Ramos (cell line): ENCODE results near the gene WASF3.

ENCODE experiments used
- in situ Hi-C: fragments of 300-500 bp; cut with MboI; formaldehyde crosslinking; loops from one replicate; pipeline ENCODE4 v1.14.3; 2022; ENCODE audit warnings: low sequenced_read_pairs; ENCODE audit not compliant: unreplicated experiment

Gene WASF3

GRCh38 chr13:26727633-26728032 is 170.2 kb downstream of the WASF3 start:
- in situ Hi-C loops, result no loop called here

- in situ Hi-C loops, result no loop called here
Observed at GRCh38 chr13:26735677-26736076, 178.2 kb downstream of the WASF3 start.
